Hepatocyte (in vitro differentiated cells): ENCODE data around the gene WDR90.

Experiments
- EZH2 ChIP-seq: fragments of 200-600 bp; sonication (generic); IDR thresholded peaks from 2 replicates; pipeline ENCODE4 v1.6.1; 2016; ENCODE audit warnings: antibody characterized with exemption, mild to moderate bottlenecking, borderline replicate concordance
- EZH2phosphoT487 ChIP-seq: fragments of 200-600 bp; sonication (generic); IDR thresholded peaks from one replicate; pipeline ENCODE4 v1.6.1; 2018; ENCODE audit warnings: antibody characterized with exemption, mild to moderate bottlenecking, low read depth, moderate library complexity; ENCODE audit not compliant: unreplicated experiment, severe bottlenecking
- TF ChIP-seq, protein P1 (sequence below): fragments of 200-600 bp; sonication (generic); IDR thresholded peaks from 2 replicates; pipeline ENCODE4 v1.5.1; 2016; ENCODE audit warnings: antibody characterized with exemption, mild to moderate bottlenecking; ENCODE audit not compliant: poor library complexity

DNA sequence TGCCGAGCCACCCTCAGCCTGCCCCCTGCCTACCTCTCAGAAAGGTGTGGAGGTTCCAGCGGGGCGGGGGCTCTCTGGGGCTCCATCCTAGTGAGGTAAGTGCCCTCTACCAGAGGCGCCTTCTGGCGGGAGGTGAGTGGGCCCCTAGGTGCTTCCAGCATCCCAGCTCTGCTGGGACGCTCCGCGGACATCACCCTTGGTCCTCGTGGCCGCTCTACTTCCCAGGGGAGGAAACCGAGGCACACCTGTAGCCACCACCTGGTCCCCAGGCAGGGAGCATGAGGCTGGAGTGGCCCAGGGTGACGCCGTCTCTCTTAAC lies 6.2 kb upstream of the WDR90 start:
- TF ChIP-seq, protein P1, sequence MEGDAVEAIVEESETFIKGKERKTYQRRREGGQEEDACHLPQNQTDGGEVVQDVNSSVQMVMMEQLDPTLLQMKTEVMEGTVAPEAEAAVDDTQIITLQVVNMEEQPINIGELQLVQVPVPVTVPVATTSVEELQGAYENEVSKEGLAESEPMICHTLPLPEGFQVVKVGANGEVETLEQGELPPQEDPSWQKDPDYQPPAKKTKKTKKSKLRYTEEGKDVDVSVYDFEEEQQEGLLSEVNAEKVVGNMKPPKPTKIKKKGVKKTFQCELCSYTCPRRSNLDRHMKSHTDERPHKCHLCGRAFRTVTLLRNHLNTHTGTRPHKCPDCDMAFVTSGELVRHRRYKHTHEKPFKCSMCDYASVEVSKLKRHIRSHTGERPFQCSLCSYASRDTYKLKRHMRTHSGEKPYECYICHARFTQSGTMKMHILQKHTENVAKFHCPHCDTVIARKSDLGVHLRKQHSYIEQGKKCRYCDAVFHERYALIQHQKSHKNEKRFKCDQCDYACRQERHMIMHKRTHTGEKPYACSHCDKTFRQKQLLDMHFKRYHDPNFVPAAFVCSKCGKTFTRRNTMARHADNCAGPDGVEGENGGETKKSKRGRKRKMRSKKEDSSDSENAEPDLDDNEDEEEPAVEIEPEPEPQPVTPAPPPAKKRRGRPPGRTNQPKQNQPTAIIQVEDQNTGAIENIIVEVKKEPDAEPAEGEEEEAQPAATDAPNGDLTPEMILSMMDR = no peak
- TF ChIP-seq EZH2 = no peak
- TF ChIP-seq EZH2phosphoT487 = no peak
